Germinal center (tissue), 1 donor: ENCODE data around the gene GTF2H1.

ENCODE experiments used
- DNase-seq: peaks from one replicate; pipeline ENCODE4 v3.0.0; 2012; ENCODE audit warnings: mixed read lengths, low spot score

GTF2H1 gene

DNA sequence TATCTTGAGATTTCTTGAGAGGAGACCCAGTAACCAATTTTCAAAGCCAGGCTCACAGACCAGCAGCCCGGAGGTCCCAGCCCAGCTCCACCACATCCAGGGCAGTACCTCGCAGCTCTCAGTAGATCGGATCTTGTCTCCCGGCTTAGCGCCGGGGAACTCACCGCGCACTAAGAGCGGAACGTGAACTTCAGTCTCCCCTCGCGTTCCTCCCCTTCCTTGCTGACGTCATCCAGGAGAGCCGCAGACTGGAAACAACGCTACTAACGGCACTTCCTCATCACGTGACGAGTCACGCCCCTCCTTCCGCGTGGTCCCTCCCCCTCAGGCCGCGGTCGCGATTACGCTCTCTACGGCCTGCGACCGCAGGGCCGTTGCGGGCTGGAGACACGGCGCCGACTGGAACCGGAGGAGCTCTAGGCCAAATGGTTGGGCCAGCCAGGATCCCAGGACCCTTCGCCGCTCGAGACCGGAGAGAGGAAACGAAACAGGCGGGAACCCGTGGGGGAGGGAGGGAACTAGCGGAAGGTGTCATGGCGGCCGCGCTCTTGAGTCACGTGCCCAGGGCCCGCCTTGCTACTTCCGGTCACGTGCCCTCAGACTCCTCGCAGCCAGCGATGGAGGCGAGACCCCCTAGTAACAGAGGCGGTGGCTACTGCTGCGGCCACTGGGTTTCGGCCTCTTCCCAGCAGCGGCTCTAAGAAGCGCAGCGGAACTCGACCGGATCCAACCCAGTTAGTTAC is at the start of gene GTF2H1, which contains the start of gene HPS5:
TSS of gene GTF2H1 (plus strand) at position 599 of the 743 bp plus-strand sequence. CDS start 10,508 bp downstream, outside the sequence.
TSS of gene HPS5 (minus strand) at position 172 of the 743 bp plus-strand sequence. CDS start 4,282 bp downstream, outside the sequence.
- DNase-seq, result peak; percentile 97

DNA sequence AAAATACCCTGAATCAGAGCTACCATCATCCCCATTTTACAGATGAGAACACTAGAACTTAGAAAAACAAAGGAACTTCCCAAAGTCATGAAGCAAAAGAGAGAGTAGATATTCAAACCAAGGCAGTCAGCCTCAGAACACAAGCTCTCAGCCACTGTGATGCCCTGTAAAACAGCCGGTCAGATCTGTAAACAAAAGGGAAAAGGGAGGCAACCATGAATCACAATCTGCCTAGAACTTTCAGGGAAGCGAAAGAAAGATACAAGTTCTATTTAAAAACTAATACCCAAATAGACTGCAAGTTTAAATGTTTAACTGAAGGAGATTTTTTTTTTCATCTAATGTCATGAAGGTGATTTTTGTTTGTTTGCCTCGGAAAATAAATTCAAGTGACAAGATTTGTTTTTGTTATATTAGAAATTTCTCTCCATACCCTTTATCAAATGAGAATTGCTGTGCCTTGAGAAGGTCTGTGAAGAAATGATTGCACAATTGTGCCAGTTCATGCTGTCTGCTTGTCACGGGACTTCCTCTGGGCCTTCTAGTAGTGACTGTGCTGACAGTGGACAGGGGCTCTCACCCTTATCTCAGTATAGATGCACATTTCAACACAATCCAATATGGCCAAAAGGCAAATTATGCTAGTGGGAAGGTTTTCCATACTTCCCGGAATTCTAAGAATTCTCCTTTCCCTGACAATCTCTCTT is 44.6 kb upstream of the GTF2H1 start:
- DNase-seq, result no peak

- peak; percentile 28 for DNase-seq
Measured at GRCh38 chr11:18280438-18281045, 41.8 kb upstream of the GTF2H1 start.

DNA sequence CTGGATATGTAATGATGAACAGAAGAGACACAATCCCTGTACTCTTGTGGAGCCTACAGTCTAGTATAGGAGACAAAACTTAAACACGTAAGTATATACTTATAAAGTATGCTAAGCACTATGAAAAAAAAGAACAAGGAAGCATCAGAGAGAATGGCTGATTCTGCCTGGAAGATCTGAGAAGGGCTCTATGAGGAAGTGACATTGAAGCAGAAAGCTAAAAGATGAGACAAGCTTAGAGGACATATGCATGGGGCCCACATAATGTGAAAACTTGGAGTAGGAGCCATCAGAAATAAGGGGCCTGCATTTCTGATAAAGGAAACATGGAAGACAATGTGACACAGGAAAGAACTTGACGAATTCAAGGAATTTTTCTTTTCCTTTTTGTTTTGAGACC is 39.7 kb upstream of the GTF2H1 start:
- DNase-seq, result peak; percentile 14

GRCh38 chr11:18285841-18286240 is 36.5 kb upstream of the GTF2H1 start:
- no peak for DNase-seq

DNA sequence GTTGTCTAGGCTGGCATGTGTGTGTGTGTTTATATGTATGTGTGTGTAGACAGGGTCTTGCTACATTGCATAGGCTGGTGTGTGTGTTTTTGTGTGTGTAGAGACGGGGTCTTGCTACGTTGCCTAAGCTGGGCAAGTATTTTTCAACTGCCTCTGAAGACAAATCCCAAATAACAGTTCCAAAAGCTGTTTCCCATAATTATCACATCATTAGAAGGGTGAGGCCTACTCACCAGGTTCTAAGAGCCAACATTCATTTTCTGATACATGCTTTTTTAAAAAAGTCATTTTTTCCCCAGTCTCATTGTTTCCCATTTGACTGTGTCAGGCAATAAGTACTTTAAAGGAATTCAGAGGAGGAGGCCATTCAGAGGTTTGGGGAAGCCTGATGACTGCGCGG is 33.5 kb upstream of the GTF2H1 start:
- no peak for DNase-seq

DNA sequence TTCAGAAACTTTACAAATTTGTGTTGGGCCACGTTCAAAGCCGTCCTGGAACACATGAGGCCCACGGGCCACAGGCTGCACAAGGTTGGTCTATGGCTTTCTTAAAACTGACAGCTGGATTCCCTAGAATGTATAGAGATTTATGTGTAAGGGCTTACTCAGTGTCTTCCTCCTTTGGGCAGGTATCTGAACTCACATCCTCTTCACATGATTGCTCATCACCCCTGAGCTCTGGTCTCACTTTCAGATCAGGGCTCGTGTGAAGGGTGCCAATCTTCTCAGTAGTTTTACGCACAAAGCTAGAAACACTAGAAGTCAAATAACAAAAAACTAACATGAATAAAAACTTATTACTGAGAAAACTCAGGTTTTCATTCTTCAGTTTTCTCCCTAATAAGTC is 27.5 kb upstream of the GTF2H1 start:
- DNase-seq, result no peak

- DNase-seq, result no peak
Measured at GRCh38 chr11:18295316-18295715, 27.1 kb upstream of the GTF2H1 start.

DNA sequence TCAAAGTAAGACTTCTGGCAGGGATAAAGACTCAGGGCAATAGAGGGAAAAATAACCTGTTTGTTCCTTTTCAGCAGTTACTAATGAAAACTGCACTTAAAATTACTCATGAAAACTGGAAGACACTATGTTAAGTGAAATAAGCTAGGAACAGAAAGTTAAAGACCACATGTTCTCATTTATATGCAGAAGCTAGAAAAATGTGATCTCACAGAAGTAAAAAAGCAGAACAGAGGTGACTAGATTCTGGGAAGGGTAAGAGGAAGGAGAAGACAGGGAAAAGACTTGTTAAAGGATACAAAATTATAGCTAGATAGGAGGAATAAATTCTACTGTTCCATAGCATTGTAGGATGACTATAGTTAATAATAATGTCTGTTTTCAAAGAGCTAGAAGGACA is 22.6 kb upstream of the GTF2H1 start:
- no peak for DNase-seq

GRCh38 chr11:18304745-18305144 is 17.6 kb upstream of the GTF2H1 start:
- no peak for DNase-seq

DNA sequence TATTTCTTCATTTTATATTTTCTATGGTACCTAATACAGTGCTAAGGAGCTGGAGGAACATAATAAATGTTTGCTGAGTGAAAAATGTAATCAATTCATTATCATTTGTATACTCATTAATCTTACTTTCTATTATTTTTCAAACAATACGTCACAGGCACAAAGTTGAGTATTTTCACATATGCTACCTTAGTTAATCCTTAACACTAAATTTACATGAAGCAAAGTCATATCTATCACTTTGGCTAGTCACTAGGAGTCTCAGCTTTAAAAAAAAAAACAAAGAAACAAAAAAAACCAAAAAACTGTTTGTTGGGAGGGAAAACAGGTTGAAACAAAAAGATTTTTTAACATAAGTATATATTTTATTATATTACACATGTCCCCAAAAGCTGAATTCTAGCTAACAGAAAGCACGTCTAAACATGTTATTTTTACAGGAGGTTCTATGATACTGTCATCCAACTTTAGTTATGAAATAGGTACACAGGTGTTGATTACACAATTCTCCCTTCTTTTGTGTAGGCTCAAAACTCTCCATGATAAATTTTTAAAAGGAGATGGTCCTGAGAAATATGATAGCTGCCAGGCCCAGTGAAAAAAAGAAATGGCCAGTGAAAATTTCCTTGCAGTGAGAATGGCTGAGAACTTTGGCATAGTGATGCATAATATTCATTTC is 14.8 kb upstream of the GTF2H1 start:
- DNase-seq, result no peak

DNA sequence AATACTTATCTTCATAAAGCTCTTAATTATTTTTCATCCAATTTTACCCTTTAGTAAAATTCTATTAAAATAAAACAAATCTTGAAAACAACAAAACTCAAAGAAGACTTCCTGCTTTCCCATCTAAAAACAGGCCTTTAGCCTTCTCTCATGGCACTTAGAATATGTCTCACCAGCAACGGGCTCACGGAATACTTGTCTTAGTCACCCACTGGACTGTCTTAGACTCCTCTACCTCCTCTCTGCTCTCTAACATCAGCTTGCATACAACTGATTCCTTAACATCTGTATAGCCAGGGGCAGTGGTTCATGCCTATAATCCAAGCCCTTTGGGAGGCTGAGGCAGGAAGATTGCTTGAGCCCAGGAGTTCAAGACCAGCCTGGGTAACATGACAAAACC is 14.1 kb upstream of the GTF2H1 start:
- no peak for DNase-seq

DNA sequence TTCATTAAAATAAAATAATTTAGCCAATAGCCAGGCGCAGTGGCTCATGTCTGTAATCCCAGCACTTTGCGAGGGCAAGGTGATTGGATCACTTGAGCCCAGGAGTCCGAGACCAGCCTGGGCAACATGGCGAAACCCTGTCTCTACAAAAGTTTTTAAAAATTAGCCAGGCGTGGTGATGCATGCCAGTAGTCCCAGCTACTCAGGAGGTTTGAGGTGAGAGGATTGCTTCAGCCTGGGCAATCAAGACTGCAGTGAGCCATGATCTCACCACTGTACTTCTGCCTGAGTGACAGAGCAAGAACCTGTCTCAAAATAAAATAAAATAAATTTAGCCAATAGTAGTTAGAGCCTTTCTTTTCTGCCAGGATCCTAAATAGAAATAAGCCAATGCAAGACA is 12.7 kb upstream of the GTF2H1 start:
- DNase-seq, result no peak

- DNase-seq, result peak; percentile 47
Measured at GRCh38 chr11:18310800-18311340, 11.5 kb upstream of the GTF2H1 start.

- no peak for DNase-seq
Measured at GRCh38 chr11:18312012-18312411, 10.4 kb upstream of the GTF2H1 start.

DNA sequence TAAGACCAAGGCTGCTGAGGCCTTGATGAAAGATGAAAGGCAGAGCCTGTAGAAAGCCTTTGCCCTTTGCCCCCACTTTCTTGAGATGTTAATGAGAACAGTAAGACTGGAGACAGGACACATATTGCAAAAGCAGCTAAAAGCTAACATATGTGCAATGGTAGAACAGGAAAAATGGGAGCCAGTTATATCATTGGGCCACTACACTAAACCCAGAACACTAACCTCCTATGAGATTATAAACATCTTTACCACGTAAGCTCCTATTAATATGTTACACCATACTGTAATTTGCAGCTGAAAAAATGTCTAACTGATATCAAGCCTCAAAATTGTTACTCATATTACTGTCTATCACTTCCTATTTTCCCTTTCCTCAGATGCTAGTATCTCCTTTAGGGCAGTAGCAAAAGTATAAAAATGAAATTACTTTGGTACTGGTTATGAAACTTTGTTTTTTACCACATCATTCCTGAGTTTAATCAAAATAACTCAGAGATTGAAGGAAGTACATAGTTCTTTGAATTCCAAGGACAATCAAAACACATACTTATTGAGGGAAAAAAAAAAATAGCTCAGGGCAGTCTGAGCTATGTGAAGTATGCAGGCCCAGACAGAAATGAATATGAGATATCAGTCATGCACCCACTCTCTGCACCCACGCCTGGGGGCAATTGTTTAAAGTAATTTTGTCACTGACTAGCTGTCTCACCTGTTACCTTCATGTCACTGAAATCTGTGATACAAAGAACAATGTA is 9.5 kb upstream of the GTF2H1 start:
- DNase-seq, result no peak

DNA sequence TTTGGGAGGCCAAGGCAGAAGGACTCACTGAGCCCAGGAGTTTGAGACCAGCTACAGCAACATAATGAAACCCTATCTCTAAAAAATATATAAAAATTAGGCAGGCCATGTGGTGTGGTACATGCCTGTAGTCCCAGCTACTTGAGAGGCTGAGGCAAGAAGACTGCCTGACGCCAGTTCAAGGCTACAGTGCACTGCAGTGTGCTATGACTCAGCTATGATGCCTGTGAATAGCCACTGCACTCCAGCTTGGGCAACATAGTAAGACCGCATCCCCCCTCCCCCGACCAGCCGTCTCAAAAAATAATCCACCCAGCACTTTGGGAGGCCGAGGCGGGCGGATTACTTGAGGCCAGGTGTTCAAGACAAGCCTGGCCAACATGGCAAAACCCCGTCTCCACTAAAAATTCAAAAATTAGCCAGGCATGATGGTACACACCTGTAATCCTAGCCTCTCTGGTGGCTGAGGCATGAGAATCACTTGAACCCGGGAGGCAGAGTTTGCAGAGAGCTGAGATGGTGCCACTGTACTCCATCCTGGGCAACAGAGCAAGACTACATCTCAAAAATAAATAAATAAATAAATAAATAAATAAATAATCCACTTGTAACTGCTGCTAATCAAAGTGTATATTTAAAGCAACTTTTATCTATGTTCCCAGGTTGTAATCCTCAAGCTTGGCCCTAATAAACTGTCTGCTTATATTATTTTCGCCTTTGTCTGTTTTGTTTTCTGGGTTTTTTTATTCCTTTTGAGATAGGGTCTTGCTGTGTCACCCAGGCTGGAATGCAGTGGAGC is 8.2 kb upstream of the GTF2H1 start:
- DNase-seq, result no peak

- DNase-seq, result no peak
Measured at GRCh38 chr11:18314784-18315523, 7.4 kb upstream of the GTF2H1 start.

DNA sequence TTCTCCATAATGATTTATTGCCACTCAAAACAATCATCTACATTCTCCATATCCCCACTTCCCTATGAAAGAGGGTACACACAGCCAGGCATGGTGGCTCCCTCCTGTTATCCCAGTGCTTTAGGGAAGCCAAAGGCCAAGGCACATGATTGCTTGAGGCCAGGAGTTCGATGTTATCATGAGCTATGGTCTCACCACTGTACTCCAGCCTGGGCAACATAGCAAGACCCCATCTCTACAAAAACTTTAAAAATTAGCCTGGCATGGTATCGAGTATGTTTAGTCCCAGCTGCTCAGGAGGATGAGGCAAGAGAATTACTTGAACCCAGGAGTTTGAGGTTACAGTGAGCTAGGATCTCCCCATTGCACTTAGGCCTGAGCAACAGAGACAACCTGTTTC is 6.5 kb upstream of the GTF2H1 start:
- no peak for DNase-seq

- no peak for DNase-seq
Measured at GRCh38 chr11:18317551-18317950, 4.8 kb upstream of the GTF2H1 start.
